ENCODE measurements around the gene TNFAIP8.

The TNFAIP8 gene

DNA sequence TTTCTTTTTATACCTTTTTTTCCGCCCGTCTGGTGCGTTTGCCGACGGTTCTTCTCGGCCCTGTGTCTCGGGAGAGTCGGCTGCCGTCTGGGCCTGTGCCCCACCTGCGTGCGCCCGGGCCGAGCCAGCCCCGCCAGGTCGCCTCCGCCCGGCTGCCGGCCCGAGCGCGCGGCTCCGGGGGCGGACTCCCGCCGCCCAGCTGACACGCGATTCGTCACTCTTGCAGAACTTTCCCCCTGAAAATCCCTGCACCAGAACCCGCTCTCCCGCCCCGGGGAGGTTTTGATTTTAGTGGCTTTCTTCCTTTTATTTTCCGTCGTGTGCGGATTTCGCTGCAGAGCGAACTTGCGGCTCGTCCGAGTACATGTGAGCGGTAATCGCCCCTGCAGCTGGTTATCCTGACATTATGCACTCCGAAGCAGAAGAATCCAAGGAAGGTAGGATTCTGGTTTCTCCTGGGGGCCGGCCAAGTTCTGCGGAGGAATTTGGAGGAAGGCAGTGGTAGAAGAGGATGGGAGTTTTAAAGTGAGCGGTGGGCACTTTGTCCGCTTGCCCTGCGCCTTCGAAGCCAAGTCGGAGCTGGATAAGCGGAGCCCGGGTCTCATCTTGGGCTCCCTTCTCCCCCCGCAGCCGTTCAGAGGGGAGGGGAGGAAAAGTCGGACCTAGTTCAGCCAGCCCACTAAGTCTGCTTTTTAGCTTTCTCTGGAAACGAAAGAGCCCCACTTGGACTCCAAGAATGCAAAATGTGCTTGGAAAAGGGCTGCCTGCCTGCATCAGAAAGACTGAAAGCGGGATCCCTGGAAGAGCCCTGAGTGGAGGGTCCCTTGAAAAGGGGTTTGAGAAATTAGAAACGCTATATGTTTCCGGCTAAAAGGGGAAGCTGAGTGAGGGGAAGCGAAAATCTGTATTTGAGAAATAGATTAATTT is at the start of gene TNFAIP8:
TNFAIP8 (plus strand) TSS at position 335 of the 927 bp plus-strand sequence; CDS start at position 407, 72 bp downstream.
- DNase-seq (ENCODE audit: low read depth, low spot score), result peak; percentile 53

DNA sequence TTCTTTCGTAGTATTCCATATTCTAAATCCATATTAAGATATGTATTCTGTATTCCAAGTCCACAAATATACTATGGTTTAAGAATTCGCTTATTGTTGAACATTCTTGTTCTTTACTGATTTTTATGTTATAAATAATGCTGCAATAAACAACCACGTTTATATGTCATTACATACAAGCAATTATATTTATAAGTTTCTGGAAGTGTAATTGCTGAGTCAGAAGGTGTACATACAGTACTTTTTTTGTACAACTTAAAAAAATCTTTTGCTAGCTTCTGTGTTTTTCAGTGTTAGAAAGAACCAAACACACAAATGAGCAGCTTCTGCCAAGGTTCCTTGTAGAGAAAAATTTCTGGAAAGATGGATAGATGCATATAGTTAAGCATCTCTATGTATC is 48.6 kb upstream of the TNFAIP8 start:
- DNase-seq (ENCODE audit: low read depth, low spot score), result no peak

DNA sequence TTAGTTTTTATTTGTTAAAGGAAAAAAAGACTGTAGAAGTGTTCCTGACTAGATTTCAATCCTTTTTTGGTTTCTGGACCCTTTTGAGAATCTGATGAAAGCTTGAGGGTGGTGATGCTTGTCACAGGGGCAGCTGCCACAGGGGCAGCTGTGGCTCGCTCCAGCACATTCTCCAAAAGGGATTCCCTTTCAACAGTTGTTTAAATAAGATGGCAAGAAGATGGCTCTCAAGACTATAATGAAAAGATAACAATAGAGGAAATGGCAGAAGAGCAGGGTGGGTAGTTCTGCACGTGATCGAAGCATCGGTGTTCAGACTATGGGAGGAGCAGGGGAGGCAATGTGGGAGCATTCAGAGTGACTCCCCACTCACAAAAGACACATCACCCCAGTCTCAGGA is 46.5 kb upstream of the TNFAIP8 start:
- no peak for DNase-seq (ENCODE audit: low read depth, low spot score)

DNA sequence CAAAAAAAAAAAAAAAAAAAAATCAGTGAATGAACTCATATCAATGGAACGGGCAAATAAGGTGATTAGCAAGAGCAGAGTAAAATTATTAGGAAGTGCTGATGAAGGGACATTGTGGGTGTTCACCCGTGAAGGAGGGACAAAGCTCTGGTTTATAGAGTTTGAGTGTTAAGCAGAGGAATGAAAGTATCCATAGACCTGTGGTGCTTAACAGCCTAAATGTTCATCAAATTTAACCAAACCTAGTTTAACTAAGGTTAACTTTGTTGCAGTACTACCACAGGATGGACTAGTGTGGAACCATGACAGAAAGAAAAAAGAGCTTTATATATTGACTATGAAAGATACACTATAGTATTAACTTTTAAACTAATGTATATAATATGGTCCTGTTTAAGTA is 44.1 kb upstream of the TNFAIP8 start:
- no peak for DNase-seq (ENCODE audit: low read depth, low spot score)

DNA sequence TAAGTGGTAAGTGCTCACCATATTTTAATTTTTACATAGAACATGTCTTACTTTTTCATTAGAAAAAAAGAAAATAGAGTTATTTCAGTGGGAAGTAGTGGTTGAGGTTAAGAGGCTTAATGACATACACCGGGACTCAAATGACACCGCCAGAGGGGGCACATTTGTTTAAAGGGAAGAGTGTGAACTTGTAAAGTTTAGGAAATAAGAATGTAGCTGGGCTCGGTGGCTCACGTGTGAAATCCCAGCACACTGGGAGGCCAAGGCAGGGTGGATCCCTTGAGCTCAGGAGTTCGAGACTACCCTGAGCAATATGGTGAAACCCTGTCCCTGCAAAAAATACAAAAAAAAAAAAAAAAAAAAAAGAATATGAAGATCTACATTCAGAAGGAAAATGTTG is 43.4 kb upstream of the TNFAIP8 start:
- DNase-seq (ENCODE audit: low read depth, low spot score), result no peak

DNA sequence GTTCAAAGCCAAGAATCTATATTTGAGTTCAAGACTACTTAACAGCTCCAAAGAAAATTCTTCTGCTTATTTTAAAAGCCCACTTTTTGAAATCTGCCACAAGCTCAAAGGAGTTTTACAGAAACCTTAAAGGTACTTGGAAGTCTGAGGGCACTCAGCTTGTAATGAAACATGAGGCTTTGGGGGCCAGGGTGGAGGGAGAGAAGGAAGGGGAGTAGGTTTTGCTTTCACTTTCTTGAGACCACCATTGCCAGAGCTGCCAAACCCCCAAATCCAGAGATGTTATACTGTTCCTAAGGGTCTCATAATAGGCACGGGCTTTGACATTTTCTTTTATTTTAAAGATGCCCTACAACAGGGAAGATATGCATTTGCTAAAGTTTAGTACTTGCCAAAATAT is 42.6 kb upstream of the TNFAIP8 start:
- DNase-seq (ENCODE audit: low read depth, low spot score), result no peak

DNA sequence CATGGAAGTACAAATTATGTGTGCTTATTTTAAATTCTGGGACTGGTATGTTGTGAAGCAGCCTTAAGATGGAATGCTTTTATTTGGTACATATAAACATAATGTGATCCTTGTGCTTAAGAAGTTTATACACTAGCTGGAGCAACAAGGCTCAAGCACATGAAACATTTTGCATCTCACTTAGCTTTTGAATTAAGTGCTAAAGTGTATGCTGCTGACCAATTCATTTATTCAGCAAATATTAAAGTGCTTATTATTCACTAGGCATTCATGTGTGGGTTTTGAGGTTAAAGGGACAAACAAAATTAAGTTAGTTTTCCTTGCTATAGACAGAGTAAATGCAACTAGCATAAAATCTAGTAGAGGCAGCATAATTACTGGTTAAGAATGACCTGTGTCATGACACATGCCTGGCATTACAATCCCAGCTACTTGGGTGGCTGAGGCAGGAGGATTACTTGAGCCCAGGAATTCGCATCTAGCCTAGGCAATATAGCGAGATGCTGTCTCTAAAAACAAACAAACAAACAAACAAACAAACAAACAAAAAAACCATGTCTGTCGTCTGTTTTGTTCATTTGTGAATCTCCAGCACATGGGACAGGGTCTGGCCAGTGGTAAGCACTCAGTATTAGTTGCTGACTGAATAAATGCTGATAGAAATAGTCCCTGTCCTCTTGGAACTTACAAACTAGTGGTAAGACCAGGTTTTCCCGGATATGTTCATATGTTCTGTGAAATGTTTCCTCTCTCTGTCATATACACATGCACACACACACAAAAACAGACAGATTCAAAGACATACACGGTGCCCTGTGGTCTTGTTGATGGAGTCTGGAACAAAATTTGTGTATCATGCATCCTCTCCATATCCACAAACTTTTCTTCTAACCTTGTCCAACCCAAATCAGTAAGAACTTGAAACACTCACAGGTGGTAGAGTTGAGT is 41.9 kb upstream of the TNFAIP8 start:
- DNase-seq (ENCODE audit: low read depth, low spot score), result no peak

DNA sequence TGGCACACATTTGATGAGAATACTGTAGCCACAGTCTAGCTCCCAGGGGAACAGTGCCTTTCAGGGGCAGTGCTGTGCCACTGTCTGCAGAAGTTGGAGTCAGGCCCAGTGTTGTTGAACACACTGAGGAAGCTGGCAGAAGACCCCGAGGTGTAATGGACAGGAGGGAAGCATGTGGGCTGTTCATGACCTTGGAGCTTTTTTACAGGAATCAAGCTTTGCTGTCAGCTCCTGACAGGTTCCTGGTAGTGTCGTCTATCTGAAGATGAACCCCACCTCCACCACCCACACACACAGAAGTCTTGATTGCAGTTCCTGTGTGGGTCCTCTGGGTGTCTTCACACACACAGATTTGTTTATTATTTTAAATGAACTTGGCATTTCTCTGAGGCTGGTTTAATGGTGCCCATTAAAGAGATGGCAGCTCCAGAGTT is 40.3 kb upstream of the TNFAIP8 start:
- no peak for DNase-seq (ENCODE audit: low read depth, low spot score)

DNA sequence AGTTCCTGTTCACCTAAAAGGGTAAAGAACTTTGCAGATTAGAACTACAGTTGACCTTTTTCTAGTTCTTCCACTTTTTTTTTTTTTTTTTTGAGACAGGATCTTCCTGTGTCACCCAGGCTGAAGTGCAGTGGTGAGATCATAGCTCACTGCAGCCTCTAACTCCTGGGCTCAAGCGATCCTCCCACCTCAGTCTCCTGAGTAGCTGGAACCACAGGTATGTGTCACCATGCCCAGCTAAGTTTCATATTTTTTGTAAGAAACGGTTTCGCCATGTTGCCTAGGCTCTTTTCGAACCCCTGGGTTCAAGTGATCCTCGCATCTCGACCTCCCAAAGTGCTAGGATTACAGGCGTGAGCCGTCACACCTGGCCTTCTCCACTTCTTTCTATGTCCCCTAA is 39.7 kb upstream of the TNFAIP8 start:
- DNase-seq (ENCODE audit: low read depth, low spot score), result no peak

DNA sequence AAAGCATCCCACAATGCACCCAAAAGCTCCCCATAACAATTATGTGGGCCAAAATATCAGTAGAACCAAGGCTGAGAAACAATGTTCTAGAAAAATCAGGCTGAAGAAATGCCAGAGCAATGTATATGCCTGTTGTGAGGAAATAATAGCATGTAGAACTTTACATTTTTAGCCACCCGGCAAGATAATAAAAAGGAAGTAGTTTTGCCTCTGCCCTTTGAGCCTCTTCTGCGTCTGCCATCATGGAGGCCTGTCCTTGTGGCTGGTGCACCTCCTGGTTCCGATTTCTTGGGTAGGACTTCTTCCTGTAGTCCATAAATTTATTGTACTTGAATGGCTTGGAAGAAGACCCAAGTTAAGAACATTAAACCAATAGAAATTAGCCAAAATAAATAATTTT is 38.9 kb upstream of the TNFAIP8 start:
- DNase-seq (ENCODE audit: low read depth, low spot score), result no peak

DNA sequence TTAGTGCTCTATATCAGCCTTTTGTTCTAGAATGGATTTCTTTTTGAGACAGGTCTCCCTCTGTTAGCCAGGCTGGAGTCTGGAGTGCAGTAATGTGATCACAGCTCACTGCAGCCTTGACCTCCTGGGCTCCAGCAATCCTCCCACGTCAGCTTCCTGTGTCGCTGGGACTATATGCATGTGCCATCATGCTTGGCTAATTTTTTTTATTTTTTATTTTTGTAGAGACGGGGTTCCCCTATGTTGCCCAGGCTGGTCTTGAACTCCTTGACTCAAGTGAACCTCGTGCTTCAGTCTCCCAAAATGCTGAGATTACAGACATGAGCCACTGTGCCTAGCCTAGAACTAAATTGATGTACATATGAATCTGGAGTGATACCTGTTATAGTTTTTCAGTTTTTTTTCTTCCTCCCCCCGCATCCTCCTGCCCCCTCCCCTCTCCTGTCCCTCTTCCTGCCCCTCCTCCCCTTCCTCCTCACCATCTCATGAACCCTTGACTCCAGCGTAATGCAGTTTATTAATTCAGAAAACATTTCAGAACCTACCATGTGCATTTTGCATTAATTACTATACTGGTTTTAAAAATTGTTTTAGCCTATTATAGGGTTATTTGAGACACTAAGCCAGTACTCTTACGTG is 37.4 kb upstream of the TNFAIP8 start:
- DNase-seq (ENCODE audit: low read depth, low spot score), result no peak

DNA sequence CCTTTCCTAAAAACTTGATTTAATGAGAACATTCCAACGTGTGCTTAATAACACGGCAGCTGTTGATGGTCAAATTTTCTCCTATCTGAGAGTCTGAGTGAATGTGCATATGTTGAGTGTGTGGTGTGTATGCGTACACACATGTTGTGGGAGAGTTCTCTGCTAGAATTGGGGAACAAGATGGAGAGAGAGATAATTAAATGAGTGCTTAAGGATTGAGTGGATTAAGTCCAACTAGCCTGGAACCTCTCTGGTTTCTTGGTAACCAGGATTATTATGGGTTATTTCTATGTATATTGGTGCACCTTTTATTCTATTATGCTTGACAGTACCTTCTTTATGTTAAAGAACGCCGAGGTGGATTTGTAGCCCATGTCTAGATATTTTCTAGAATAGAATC is 36.4 kb upstream of the TNFAIP8 start:
- DNase-seq (ENCODE audit: low read depth, low spot score), result no peak

DNA sequence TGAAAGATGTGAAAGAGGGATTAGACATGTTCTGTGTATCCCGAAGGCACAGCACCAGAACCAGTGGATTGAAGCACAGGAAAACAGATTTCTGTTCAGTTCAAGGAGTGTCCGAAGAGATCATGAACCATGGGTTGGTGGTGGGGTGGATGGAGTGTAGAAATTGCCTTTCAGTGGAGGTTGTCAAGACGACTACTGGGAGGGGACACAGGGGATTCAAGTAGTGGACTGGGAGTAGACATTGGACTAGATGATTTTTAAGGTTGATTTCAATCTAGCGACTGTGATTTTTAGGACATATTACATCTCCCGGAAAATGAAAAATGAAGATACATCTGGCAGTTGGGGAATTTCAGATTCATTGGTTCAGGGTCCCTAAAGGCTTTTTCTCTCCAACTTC is 35.9 kb upstream of the TNFAIP8 start:
- DNase-seq (ENCODE audit: low read depth, low spot score), result no peak

DNA sequence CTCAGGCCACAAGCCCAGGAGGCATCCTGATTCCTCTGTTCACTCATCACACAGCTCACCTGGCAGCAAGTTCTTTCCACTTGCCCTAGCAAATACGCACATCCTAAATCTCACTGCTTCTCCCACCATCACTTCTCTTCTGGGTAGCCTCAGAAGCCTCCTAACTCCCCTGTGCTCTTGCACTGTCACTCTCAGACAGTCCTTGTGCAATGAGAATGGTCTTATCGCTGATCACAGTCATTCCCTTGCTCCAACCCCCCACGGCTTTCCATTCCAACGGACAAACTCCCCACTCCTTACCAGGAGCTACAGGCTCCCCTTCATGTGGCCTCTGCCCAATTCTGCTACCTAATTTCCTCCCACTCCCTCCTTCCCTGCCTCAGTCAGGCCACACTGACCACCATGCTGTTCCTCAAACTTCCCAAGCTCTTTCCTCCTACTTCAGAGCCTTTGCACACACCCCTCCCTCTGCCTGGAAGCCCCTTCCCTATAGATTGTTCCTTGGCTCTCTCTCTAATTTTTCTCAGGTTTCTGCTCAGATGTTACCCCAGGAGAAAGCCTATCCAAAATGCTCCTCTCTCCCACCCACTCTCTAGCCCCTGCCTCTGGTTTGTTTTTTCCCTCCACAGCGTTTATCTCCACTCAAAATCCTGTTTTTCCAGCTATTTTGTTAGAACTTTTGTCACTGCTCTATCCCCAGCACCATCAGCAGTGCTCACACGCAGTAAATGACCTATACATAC is 34.1 kb upstream of the TNFAIP8 start:
- DNase-seq (ENCODE audit: low read depth, low spot score), result no peak

DNA sequence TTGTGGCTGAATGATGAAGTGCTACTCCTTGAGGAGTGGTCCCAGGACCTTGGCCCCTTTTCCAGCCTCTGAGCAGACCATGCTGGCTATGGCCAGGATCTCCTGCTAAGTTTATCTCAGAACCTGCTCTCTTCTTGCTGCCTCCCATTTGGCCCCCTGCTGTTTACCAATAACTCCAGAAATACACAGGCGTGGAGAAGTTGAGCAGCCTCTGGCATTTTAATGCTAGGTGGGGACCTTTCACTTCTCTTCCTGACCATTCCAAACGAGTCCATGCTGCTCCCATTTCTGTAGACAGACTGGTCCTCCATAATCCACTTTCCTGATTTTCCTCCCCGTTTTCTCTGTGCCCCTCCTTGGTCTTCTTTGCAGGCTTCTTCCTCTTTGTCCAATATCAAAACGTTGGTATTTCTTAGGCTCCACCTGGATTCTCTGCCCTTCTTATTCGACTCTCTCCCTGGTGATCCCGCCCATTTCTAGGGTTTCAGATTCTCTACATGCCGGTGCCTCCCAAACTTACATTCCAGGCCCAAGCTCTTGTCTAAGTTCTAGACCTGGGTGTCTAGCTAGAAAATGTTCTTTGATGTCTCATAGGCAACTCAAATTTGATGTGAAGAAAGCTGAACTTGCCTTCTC is 33.4 kb upstream of the TNFAIP8 start:
- DNase-seq (ENCODE audit: low read depth, low spot score), result no peak

DNA sequence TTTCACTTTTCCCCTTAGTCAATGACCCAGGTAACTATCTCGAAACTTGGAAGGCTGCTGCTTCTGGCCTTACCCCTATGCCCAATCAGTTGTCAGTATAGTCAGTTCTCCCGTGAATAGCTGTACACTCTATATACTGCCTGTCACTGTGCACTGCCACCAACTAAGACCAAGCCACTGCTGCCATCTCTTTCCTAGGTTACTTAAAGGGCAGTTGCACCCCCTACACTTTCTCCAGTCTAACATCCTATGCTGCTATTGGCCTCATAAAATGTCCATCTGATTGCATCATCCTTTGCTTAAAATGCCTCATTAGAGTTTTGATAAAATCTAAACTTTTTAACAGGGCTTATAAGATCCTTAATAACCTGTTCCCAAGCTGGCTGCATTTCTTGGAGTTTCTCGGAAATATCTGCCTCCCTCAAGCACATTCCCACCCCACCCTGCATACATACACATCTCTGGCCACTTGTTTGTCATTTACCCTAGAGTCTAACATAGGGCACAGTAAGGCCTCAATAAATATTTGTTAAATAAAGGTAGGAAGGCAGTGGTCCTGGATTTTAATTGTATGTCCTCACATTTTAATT is 32.8 kb upstream of the TNFAIP8 start:
- DNase-seq (ENCODE audit: low read depth, low spot score), result no peak

DNA sequence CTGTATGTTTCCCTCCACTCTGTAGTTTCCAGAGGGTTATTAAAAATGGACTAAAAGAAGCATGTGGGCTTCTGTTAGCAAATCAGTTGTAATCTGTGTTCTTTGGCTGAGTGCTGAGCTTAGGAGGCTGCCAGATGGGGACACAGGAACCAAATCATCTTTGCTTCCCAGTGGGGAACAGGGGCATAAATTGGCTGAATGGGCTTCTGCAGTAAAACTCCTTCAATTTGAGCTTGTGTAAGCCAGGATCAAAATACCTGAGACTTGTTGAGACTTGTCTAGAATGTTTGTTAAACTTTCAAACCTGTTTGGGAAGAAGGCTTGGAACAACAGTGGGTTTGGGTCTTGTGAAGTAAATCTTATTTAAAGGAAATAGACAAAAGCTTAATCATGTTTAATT is 32.2 kb upstream of the TNFAIP8 start:
- DNase-seq (ENCODE audit: low read depth, low spot score), result no peak

DNA sequence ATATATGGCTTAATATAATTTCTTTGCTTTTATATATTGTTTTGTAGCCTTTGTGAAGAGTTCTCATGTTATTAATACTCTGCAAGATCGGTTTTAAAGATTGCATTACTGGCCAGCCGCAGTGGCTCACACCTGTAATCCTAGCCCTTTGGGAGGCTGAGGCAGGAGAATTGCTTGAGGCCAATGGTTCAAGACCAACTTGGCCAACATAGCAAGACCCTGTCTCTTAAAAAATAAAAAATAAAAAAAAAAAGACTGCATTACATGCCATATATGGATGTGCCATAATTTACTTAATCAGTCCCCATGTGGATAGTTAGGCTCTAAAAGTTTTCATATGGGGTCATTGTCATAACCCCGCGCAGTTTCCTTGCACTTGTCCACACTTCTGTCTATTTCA is 31.0 kb upstream of the TNFAIP8 start:
- DNase-seq (ENCODE audit: low read depth, low spot score), result no peak

DNA sequence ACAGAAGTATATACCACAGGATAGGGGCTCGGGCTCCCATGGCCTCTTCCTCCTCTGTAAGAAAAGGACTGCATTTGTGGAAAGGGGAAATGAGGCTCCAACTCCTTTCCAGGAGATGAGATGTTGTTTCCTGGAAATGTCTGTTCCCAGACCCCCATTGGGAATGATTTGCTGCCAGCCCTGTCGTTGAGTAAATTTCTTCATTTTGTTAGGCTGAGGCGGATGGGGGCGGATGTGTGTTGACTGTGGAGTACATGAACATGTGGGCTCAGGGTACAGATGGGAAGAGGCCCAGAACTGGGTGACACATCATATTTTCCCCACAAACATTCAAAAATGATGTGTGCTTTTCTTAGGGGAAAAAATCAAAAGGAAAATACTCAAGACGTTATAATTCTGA is 28.8 kb upstream of the TNFAIP8 start:
- DNase-seq (ENCODE audit: low read depth, low spot score), result no peak

Data from activated CD4-positive, CD25-positive, alpha-beta regulatory T cell treated with anti-CD3 and anti-CD28 coated beads, Interleukin-2, amount 50 U/mL, for 16 hours (primary cell).